Memory B cell (primary cell): ENCODE measurements around the gene EXOC3.

Experiments
- ATAC-seq: fragments of 150-1000 bp; cut with Tn5 transposase; 2 replicates; pipeline ENCODE4 v1.10.0; 2021; ENCODE audit warnings: low read depth, mild to moderate bottlenecking, moderate library complexity
- DNase-seq, 2 donors: peaks; one replicate each; pipeline ENCODE4 v3.0.0; 2022; ENCODE audit warnings: low spot score in 2 of 2
- H3K27ac Mint-ChIP-seq: one replicate; pipeline ENCODE4 v1.8.0; 2022; ENCODE audit warnings: mild to moderate bottlenecking, moderate library complexity, mixed read lengths
- H3K27me3 Mint-ChIP-seq: one replicate; pipeline ENCODE4 v1.8.0; 2022; ENCODE audit warnings: mixed read lengths
- H3K36me3 Mint-ChIP-seq: one replicate; pipeline ENCODE4 v1.8.0; 2022; ENCODE audit warnings: mild to moderate bottlenecking, mixed read lengths
- H3K4me1 Mint-ChIP-seq: one replicate; pipeline ENCODE4 v1.8.0; 2022; ENCODE audit warnings: mixed read lengths
- H3K4me3 Mint-ChIP-seq: one replicate; pipeline ENCODE4 v1.8.0; 2022; ENCODE audit warnings: mild to moderate bottlenecking, moderate library complexity, mixed read lengths
- H3K9me3 Mint-ChIP-seq: one replicate; pipeline ENCODE4 v1.8.0; 2022; ENCODE audit warnings: mixed read lengths

The EXOC3 gene

DNA sequence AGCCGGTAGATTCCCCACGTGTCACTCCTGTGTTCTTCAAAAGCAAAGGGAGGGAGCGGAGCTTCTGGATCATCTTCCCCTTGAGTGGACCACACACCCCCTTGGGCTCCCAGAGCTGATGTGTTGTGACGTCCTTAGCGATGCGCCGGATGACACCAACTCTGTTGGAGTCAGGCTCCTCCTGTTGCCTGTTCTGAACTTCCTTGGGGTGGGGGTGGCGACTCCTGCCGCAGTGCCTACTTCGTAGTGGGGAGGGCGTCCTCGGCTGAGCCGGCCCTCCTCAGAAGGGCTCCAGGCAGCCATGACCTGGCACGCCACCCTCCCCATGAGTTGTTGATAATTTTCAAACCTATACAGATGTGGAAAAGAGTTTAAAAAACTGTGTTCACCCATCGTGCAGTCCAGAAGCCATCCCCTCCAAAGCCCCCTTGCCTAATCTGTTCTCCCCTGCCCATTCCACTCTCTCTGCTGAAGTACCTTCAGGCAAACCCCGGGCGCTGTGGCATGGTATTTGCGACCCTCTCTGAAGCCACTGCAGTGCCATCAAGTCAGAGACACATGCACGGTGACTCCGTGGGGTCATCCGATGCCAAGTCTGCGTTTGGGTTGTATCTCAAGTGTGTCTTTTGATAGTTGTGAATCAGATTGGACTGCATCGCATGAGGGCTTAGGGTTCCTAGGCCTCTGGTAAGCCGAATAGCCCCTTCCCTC lies 16.7 kb downstream of the EXOC3 start:
- H3K27ac Mint-ChIP-seq: peak overlapping the region; percentile 51
- peaks cover 43% of the 10 kb centered on the region for H3K36me3 Mint-ChIP-seq
- H3K27me3 Mint-ChIP-seq: no peaks in the 10 kb centered on the region
- H3K4me1 Mint-ChIP-seq: peaks cover 11% of the 10 kb centered on the region
- no peak for DNase-seq
- H3K9me3 Mint-ChIP-seq: no peaks in the 10 kb centered on the region
- no peak overlapping the region for H3K4me3 Mint-ChIP-seq
- ATAC-seq: no peak

DNA sequence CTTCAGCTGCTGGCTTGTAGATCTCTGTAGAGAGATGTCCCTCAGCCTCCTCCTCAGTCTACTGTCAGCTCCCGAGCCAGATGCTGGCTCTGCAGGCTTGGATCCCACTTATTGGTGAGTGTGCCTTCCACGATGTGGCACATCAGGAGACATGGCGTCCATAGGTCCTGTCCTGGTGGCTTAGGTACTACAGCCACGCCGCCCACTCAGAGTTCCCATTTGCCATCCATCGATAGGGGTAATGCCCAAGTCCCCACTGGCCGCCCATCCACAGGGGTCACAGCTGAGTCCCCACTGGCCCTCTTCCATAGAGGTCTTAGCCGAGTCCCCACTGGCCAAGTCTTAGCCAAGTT lies 17.3 kb downstream of the EXOC3 start:
- no peaks in the 10 kb centered on the region for H3K27me3 Mint-ChIP-seq
- ATAC-seq: no peak
- peak overlapping the region; percentile 51 for H3K27ac Mint-ChIP-seq
- H3K4me3 Mint-ChIP-seq: no peak overlapping the region
- DNase-seq: no peak
- peaks cover 39% of the 10 kb centered on the region for H3K36me3 Mint-ChIP-seq
- peaks cover 13% of the 10 kb centered on the region for H3K4me1 Mint-ChIP-seq
- no peaks in the 10 kb centered on the region for H3K9me3 Mint-ChIP-seq

DNA sequence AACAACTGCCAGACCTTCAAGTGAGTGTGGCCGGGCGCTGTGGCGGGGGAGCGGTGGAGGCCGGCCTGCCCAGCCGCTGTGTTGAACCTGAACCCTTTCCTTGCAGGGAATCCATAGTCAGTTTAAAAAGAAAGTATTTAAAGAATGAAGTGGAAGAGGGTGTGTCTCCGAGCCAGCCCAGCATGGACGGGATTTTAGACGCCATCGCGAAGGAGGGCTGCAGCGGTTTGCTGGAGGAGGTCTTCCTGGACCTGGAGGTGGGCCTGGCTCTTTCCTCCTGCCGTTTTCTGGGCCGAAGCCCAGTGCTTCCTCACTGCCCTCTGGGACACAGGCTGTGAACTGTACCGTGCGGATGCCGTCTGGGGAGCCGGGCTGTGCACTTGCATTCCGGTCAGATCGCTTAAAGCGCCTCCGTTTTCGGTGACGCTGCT lies 19.1 kb downstream of the EXOC3 start:
- no peak for ATAC-seq
- no peak for DNase-seq
- Mint-ChIP-seq H3K4me3 (no peak overlapping the region), H3K36me3 (peaks cover 32% of the 10 kb centered on the region), H3K9me3 (no peaks in the 10 kb centered on the region), H3K4me1 (peaks cover 13% of the 10 kb centered on the region), H3K27ac (peak overlapping the region; percentile 35), H3K27me3 (no peaks in the 10 kb centered on the region)

DNA sequence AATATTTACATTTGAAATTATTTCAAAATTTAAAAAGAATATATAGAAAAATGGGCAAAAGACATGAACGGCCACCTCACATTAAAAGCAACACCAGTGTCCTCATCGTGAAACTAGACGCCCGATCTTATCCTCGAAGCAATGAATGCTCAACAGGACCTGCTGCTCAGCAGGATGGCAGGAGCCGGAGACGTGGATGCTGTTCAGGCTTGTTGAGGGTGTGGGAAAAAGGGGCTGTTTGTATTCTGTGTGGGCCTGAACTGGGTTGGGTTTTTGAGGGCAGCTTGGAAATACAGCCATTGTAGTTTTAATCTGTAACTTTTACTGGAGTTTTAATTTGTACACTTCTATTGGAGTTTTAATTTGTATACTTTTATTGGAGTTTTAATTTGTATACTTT lies 20.3 kb downstream of the EXOC3 start:
- H3K36me3 Mint-ChIP-seq: peaks cover 29% of the 10 kb centered on the region
- ATAC-seq: no peak

DNA sequence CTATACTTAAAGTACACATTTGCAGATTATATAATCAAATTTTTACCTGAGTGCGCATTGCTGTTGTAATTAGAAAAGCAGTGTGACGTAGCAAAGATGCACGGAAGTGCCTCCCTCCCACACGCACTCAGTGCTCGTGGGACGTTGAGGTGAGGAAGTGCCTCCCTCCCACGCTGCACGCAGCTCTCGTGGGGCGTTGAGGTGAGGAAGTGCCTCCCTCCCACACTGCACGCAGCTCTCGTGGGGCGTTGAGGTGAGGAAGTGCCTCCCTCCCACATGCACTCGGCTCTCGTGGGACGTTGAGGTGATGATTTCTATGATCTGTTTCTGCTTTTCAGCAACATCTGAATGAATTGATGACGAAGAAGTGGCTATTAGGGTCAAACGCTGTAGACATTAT lies 21.0 kb downstream of the EXOC3 start:
- H3K9me3 Mint-ChIP-seq: no peaks in the 10 kb centered on the region
- ATAC-seq: peak; percentile 94
- DNase-seq: peak; percentile 61 to 85
- H3K27me3 Mint-ChIP-seq: no peaks in the 10 kb centered on the region
- peak overlapping the region; percentile 6 for H3K4me3 Mint-ChIP-seq
- H3K4me1 Mint-ChIP-seq: peaks cover 13% of the 10 kb centered on the region
- peaks cover 23% of the 10 kb centered on the region for H3K36me3 Mint-ChIP-seq
- H3K27ac Mint-ChIP-seq: peak overlapping the region; percentile 62

More for the DNA sequence above, 20.3 kb downstream of the EXOC3 start:
- DNase-seq: no peak
- H3K4me1 Mint-ChIP-seq: peaks cover 13% of the 10 kb centered on the region
- no peak overlapping the region for H3K4me3 Mint-ChIP-seq
- H3K27ac Mint-ChIP-seq: peak overlapping the region; percentile 62
- no peaks in the 10 kb centered on the region for H3K9me3 Mint-ChIP-seq
- no peaks in the 10 kb centered on the region for H3K27me3 Mint-ChIP-seq

DNA sequence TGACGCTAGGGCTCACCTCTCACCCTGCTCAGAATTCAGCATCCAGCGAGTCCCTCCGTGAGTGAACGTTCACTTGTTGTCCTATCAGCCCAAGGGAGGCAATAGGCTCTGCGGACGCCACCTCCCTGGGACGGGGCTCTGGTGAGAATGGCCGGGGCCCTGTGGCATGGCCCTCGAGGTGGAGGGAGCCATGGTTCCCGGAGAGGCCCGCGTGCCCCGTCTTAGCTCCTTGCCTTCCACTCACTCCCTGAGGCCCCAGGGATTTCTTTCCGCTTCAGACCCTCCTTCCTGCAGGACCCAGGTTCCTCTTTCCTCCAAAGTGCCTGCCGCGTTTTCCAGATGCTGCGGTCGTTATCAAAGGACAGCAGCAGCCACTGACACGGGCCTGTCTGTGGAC lies 21.5 kb downstream of the EXOC3 start:
- Mint-ChIP-seq H3K4me3 (peak overlapping the region; percentile 6), H3K36me3 (peaks cover 26% of the 10 kb centered on the region)
- no peak for ATAC-seq

DNA sequence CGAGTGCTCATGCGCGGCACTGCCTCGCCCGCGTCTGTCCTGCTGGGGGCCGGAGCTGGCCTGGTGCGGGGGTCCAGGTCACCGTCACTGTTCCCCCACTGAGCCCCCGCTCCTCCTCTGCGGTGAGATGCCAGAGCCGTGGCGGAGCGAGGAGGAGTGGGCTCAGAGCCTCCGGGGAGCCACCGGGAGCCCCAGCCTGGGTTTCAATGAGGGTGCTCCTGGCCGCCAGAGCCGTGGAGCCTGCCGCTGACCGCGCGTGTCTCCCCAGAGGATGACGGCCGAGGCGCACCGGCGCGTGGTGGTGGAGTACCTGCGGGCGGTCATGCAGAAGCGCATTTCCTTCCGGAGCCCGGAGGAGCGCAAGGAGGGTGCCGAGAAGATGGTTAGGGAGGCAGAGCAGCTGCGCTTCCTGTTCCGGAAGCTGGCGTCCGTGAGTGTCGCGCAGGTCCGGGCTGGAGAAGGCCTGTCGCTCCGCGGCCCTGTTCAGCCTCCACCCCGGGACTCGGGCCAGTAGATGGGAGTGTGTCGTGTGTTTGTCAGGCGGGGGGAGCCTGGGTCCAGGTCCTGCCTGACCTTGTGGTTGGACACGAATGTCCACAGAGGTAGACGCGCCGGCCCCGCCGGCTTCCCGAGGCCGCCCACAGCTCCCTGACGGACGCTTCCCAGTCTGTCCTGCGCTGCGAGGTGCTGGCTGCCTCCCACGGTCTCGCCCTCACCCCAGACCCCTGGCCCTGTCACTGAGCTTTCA lies 22.0 kb downstream of the EXOC3 start:
- H3K4me3 Mint-ChIP-seq: no peak overlapping the region
- no peak for ATAC-seq
- no peaks in the 10 kb centered on the region for H3K27me3 Mint-ChIP-seq
- H3K36me3 Mint-ChIP-seq: peaks cover 25% of the 10 kb centered on the region
- no peak for DNase-seq
- no peak overlapping the region for H3K27ac Mint-ChIP-seq
- no peaks in the 10 kb centered on the region for H3K9me3 Mint-ChIP-seq
- H3K4me1 Mint-ChIP-seq: peaks cover 14% of the 10 kb centered on the region

More for the DNA sequence above, 21.5 kb downstream of the EXOC3 start:
- Mint-ChIP-seq H3K9me3 (no peaks in the 10 kb centered on the region), H3K27me3 (no peaks in the 10 kb centered on the region), H3K27ac (peak overlapping the region; percentile 62), H3K4me1 (peaks cover 13% of the 10 kb centered on the region)
- no peak for DNase-seq

DNA sequence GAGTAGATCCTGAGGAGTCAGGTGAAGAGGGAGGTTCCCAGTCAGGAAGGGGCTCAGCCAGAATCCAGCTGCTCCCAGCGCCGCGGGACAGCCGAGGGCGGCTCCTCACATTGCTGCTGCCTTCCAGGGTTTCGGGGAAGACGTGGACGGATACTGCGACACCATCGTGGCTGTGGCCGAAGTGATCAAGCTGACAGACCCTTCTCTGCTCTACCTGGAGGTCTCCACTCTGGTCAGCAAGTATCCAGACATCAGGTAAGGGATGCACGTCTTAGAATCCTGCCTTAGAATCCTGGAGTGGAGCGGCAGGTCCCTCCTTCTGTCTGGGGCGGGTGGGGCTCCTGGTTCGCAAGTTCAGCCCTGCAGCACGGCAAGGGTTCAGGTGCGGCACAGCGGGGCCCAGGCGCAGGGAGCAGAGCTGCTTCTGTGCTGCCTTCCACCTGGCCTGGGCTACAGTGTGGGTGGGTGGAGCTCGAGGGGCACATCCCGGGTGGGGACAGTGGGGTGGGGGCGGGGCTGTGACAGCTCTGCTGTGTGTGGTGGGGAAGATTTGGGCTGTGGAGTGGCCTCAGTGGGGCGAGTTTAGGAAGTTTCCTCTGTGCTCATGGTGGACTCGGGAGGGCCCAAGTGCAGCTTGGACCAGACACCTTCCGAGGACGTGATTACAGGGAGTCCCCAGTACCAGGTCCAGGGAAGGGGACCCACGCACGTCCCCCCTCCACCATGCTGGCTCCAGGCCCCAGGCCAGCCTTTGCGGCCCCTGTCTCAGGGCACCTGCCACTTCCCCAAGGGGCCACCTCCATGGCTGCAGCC lies 22.8 kb downstream of the EXOC3 start:
- no peaks in the 10 kb centered on the region for H3K27me3 Mint-ChIP-seq
- ATAC-seq: no peak
- H3K4me3 Mint-ChIP-seq: no peak overlapping the region
- no peaks in the 10 kb centered on the region for H3K9me3 Mint-ChIP-seq
- peaks cover 22% of the 10 kb centered on the region for H3K36me3 Mint-ChIP-seq
- H3K27ac Mint-ChIP-seq: peak overlapping the region; percentile 24
- peaks cover 18% of the 10 kb centered on the region for H3K4me1 Mint-ChIP-seq
- DNase-seq: no peak

DNA sequence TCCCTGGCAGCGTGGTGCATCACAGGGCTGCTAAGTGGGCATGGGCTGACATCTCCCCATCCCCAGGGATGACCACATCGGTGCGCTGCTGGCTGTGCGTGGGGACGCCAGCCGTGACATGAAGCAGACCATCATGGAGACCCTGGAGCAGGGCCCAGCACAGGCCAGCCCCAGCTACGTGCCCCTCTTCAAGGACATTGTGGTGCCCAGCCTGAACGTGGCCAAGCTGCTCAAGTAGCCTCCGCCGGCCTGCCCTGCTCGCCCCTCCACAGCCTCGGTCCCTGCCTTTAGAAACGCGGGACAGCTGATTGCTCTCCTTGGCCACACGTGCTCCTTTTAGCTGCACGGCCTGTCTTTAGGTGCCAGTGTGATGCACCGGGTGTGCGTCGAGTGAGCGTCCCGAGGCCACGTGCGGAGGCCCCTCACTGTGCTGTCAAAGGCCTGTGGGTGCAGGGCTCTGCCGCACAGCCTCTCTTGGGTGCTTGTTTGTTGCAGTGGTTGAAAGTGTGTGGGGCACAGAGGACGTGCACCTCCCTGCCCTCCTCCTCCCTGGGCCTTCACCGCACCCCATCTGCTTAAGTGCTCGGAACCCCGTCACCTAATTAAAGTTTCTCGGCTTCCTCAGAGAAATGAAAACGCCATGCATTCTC lies 23.8 kb downstream of the EXOC3 start:
- peak overlapping the region; percentile 24 for H3K27ac Mint-ChIP-seq
- no peak for DNase-seq
- no peak for ATAC-seq
- peaks cover 21% of the 10 kb centered on the region for H3K36me3 Mint-ChIP-seq
- no peaks in the 10 kb centered on the region for H3K9me3 Mint-ChIP-seq
- H3K4me1 Mint-ChIP-seq: peaks cover 26% of the 10 kb centered on the region
- H3K27me3 Mint-ChIP-seq: no peaks in the 10 kb centered on the region
- H3K4me3 Mint-ChIP-seq: no peak overlapping the region

DNA sequence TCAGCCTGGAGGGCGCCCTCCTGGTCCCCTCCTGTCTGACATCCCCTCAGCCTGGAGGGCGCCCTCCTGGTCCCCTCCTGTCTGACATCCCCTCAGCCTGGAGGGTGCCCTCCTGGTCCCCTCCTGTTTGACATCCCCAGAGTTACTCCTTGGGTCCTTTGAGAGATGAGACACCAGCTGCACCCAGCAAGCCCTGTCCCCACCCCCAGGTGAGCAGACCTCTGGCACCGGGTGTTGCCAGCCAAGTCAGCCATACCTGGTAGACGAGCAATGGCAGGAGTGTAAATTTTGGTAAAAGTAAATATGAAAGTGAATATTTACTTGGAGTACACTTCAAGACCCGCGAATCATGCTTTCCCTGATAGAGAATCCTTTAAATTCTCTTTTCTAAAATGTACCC lies 25.4 kb downstream of the EXOC3 start:
- ATAC-seq (no peak), DNase-seq (no peak)
- Mint-ChIP-seq H3K4me3 (no peak overlapping the region), H3K27me3 (no peaks in the 10 kb centered on the region), H3K36me3 (peaks cover 13% of the 10 kb centered on the region), H3K27ac (no peak overlapping the region), H3K4me1 (peaks cover 28% of the 10 kb centered on the region), H3K9me3 (no peaks in the 10 kb centered on the region)

DNA sequence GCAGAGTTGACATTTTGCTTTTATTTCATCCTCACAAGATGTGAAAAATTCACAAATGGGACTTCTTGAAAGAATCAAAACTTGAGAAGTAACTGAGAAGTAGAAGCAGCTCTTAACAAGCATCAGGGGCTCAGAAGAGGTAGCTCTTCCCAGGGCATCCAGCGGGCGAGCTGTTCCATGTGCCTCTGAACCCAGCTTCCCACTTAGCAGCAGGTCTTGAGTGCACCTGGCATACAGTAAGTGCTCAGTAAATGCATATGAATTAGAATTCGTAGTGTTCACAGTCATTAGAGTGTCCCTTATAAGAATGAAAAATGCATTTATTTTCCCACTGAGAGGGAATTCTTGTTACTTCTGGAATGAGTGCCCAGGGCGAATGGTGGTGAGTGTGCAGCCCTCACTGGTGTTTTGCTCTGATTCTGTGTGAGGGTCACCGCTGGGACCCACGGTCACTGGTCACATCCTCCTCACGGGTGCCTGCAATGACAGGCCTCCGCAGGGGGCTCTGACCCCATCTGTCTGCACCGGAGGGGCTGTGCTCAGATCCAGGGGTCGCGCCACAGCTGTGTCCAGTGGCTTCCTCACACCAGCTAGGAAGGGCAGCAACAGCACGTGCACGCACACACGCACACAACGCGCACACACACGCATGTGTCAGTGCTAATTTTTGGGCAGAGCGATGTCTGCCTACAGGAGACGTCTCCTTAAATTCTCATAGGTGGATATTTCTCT lies 26.9 kb downstream of the EXOC3 start:
- Mint-ChIP-seq H3K27me3 (peaks cover 2% of the 10 kb centered on the region), H3K36me3 (peaks cover 10% of the 10 kb centered on the region), H3K4me1 (peaks cover 25% of the 10 kb centered on the region), H3K4me3 (no peak overlapping the region), H3K27ac (no peak overlapping the region), H3K9me3 (no peaks in the 10 kb centered on the region)
- no peak for ATAC-seq
- no peak for DNase-seq

DNA sequence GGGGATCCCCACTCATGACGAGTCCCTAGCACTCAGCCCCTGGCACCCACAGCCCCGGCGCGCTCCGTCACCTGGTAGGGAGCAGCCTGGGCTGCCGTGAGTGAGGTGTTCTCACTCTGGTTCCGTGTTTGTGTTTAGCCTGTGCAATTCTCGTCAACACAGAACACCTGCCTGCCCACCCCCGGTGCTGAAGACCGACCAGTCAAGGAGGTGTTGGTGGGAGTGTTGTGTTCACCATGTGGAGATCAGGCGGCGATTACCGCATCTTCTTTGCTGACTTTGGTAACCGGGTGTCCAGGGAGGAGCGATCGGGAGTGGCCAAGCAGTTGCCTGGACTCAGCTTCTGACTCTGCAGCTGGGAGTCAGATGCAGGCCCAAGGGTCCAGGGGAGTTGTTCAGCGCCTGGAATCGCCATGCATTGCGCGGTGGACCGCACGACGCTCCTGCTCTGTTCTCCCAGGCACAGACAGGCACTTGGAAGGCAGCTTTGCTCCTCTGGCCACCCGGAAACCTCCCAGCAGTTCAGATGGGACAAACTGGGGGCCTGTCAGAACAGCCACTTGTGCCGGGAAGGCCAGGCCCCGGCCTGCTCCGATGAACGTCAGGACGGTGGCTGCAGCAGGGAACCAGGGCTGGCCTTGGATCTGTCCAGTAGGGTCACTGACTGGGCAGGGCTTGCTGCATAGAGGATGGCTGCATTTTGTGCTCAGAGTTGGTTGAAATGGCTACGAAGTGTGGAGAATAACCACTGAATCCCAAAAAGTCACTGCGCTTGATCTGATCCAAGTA lies 28.2 kb downstream of the EXOC3 start:
- ATAC-seq: peak; percentile 11
- H3K27ac Mint-ChIP-seq: peak overlapping the region; percentile 72
- peaks cover 25% of the 10 kb centered on the region for H3K4me1 Mint-ChIP-seq
- no peak for DNase-seq
- no peaks in the 10 kb centered on the region for H3K9me3 Mint-ChIP-seq
- peaks cover 7% of the 10 kb centered on the region for H3K27me3 Mint-ChIP-seq
- H3K4me3 Mint-ChIP-seq: peak overlapping the region; percentile 81
- H3K36me3 Mint-ChIP-seq: peaks cover 10% of the 10 kb centered on the region

DNA sequence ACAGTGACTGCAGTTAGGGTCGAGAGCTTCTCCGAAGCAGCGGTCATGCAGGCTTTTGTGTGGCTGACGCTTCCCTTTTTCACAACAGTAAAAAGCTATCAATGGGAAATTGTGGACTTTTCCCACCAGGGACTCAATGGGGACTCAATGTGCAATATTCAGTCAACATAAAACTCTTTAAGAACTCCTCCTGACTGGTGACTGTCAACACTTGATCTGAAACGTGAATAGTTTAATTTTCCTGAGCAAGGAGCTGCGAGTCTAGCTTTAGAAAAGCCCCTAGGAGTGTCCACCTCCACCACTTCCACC lies 28.7 kb downstream of the EXOC3 start:
- Mint-ChIP-seq H3K4me1 (peaks cover 25% of the 10 kb centered on the region), H3K4me3 (peak overlapping the region; percentile 81), H3K27ac (peak overlapping the region; percentile 72), H3K36me3 (peaks cover 10% of the 10 kb centered on the region), H3K27me3 (peaks cover 10% of the 10 kb centered on the region), H3K9me3 (no peaks in the 10 kb centered on the region)
- ATAC-seq (no peak), DNase-seq (no peak)
